ENCODE measurements around the gene NBL1. TPM values are rescaled to one million over a fixed set of nuclear protein-coding genes. Genes with fewer than 3 reads are reported as not detected.
A peak's percentile ranks its signal among the peaks of the same experiment; 100 is the strongest.

NBL1 gene
- total and polyA plus RNA-seq, 3 donors from 2014 or later: 44.3 to 141 (median 73.3) TPM

GRCh38 chr1:19696820-19697219 lies 52.7 kb downstream of the NBL1 start:
- H3K27me3 ChIP-seq: no peaks in the 10 kb centered on the region
- H3K36me3 ChIP-seq (ENCODE audit: low read depth, missing control alignments): no peaks in the 10 kb centered on the region
- H3K4me3 ChIP-seq: no peak overlapping the region
- H3K9me3 ChIP-seq: no peaks in the 10 kb centered on the region
- intact Hi-C loops (cut with DNase I; ENCODE audit: low total_unique reads): no loop called here
- no peak for DNase-seq
- no peaks in the 10 kb centered on the region for H3K4me1 ChIP-seq
- WGBS, 2 donors: 96 to 97% methylated on average over 8 of the region's 8 CpGs
- H3K27ac ChIP-seq: no peak overlapping the region
- no peak for TF ChIP-seq POLR2A (IDR thresholded peaks at IDR 0.05)

GRCh38 chr1:19698181-19698580 lies 54.1 kb downstream of the NBL1 start:
- no peak overlapping the region for H3K27ac ChIP-seq
- H3K4me1 ChIP-seq: no peaks in the 10 kb centered on the region
- no peak for DNase-seq
- 96 to 100% methylated on average over 1 to 4 of the region's 4 CpGs for WGBS, 2 donors
- H3K36me3 ChIP-seq (ENCODE audit: low read depth, missing control alignments): no peaks in the 10 kb centered on the region
- no peaks in the 10 kb centered on the region for H3K9me3 ChIP-seq
- intact Hi-C loops (cut with DNase I; ENCODE audit: low total_unique reads): no loop called here
- no peaks in the 10 kb centered on the region for H3K27me3 ChIP-seq
- TF ChIP-seq CTCF (IDR thresholded peaks at IDR 0.05): no peak
- TF ChIP-seq POLR2A (IDR thresholded peaks at IDR 0.05): no peak
- H3K4me3 ChIP-seq: no peak overlapping the region

- no peaks in the 10 kb centered on the region for H3K9me3 ChIP-seq
- H3K4me3 ChIP-seq: no peak overlapping the region
- H3K27me3 ChIP-seq: no peaks in the 10 kb centered on the region
- H3K36me3 ChIP-seq (ENCODE audit: low read depth, missing control alignments): no peaks in the 10 kb centered on the region
- 94 to 98% methylated on average over 13 to 14 of the region's 14 CpGs for WGBS, 2 donors
- TF ChIP-seq CTCF (IDR thresholded peaks at IDR 0.05) (no peak), POLR2A (IDR thresholded peaks at IDR 0.05) (no peak)
- no peak for DNase-seq
- peaks cover 9% of the 10 kb centered on the region for H3K4me1 ChIP-seq
- no peak overlapping the region for H3K27ac ChIP-seq
- intact Hi-C loops (cut with DNase I; ENCODE audit: low total_unique reads): no loop called here
These were observed 56.1 kb downstream of the NBL1 start for GRCh38 chr1:19700079-19700777.

- Histone ChIP-seq H3K27ac (no peak overlapping the region), H3K27me3 (no peaks in the 10 kb centered on the region), H3K4me1 (peaks cover 9% of the 10 kb centered on the region), H3K36me3 (ENCODE audit: low read depth, missing control alignments) (no peaks in the 10 kb centered on the region), H3K9me3 (no peaks in the 10 kb centered on the region), H3K4me3 (no peak overlapping the region)
- WGBS, 2 donors: 92 to 94% methylated on average over 3 of the region's 3 CpGs
- TF ChIP-seq CTCF (IDR thresholded peaks at IDR 0.05) (no peak), POLR2A (IDR thresholded peaks at IDR 0.05) (no peak)
- intact Hi-C loops (cut with DNase I; ENCODE audit: low total_unique reads): no loop called here
- no peak for DNase-seq
These were observed 59.2 kb downstream of the NBL1 start for GRCh38 chr1:19703280-19703679.

- H3K36me3 ChIP-seq (ENCODE audit: low read depth, missing control alignments): no peaks in the 10 kb centered on the region
- intact Hi-C loops (cut with DNase I; ENCODE audit: low total_unique reads): no loop called here
- WGBS, 2 donors: 10 to 11% methylated on average over 15 to 19 of the region's 19 CpGs
These were observed 60.4 kb downstream of the NBL1 start for GRCh38 chr1:19704247-19705113.

More at GRCh38 chr1:19704247-19705113, 60.4 kb downstream of the NBL1 start:
- Histone ChIP-seq H3K4me3 (no peak overlapping the region), H3K4me1 (peaks cover 9% of the 10 kb centered on the region), H3K9me3 (no peaks in the 10 kb centered on the region), H3K27ac (no peak overlapping the region), H3K27me3 (no peaks in the 10 kb centered on the region)
- TF ChIP-seq CTCF (IDR thresholded peaks at IDR 0.05) (peak; percentile 61 to 93 (median 83)), POLR2A (IDR thresholded peaks at IDR 0.05) (no peak)
- peak; percentile 89 for DNase-seq
